GM12878 (cell line): ENCODE results near the gene MGARP. TPM values are rescaled to one million over a fixed set of nuclear protein-coding genes. Genes with fewer than 3 reads are reported as not detected.

Experiments
- BACH1 ChIP-seq: fragments of 450-650 bp; IDR thresholded peaks from 2 replicates; pipeline ENCODE4 v1.6.1; 2017; ENCODE audit warnings: mild to moderate bottlenecking, borderline replicate concordance
- FOS ChIP-seq: IDR thresholded peaks from 3 replicates; pipeline ENCODE4 v1.6.1; 2011; ENCODE audit warnings: borderline replicate concordance; ENCODE audit not compliant: insufficient read length; ENCODE audit errors: extremely low read depth
- KLF5 ChIP-seq: fragments of 450-650 bp; IDR thresholded peaks from 2 replicates; pipeline ENCODE4 v1.6.1; 2014; ENCODE audit warnings: mild to moderate bottlenecking; ENCODE audit not compliant: partially characterized antibody
- MAX ChIP-seq: IDR thresholded peaks from 2 replicates; pipeline ENCODE4 v1.6.1; 2012; ENCODE audit warnings: low read depth, low read length, improper control_type of control experiment
- MTA2 ChIP-seq: fragments of 450-650 bp; IDR thresholded peaks from 2 replicates; pipeline ENCODE4 v1.6.1; 2016; ENCODE audit warnings: low read depth, mild to moderate bottlenecking, moderate library complexity
- MTA3 ChIP-seq: IDR thresholded peaks from 2 replicates; pipeline ENCODE4 v1.6.1; 2012; ENCODE audit warnings: low read length, inconsistent platforms, borderline replicate concordance
- PKNOX1 ChIP-seq: fragments of 450-650 bp; IDR thresholded peaks from 2 replicates; pipeline ENCODE4 v1.6.1; 2016; ENCODE audit warnings: mild to moderate bottlenecking
- PML ChIP-seq: IDR thresholded peaks from 2 replicates; pipeline ENCODE4 v1.6.1; 2012; ENCODE audit warnings: low read length, inconsistent platforms
- PRDM15 ChIP-seq: fragments of 450-650 bp; formaldehyde crosslinking; IDR thresholded peaks from 2 replicates; pipeline ENCODE4 v1.4.0; 2020; ENCODE audit warnings: mild to moderate bottlenecking, moderate library complexity
- RAD51 ChIP-seq: fragments of 450-650 bp; IDR thresholded peaks from 2 replicates; pipeline ENCODE4 v1.6.1; 2016; ENCODE audit warnings: moderate library complexity, mild to moderate bottlenecking, inconsistent platforms
- RCOR1 ChIP-seq: conservative IDR thresholded peaks from 2 replicates; pipeline ENCODE4 v1.6.1; 2012; ENCODE audit warnings: low read depth, low read length, improper control_type of control experiment
- RFX5 ChIP-seq: IDR thresholded peaks from 2 replicates; pipeline ENCODE4 v1.6.1; 2011; ENCODE audit warnings: low read depth, low read length, improper control_type of control experiment
- SMARCA5 ChIP-seq: fragments of 450-650 bp; IDR thresholded peaks from 2 replicates; pipeline ENCODE4 v1.6.1; 2017; ENCODE audit warnings: mild to moderate bottlenecking
- SMC3 ChIP-seq: IDR thresholded peaks from 2 replicates; pipeline ENCODE4 v1.6.1; 2011; ENCODE audit warnings: low read length, improper control_type of control experiment, borderline replicate concordance
- SREBF2 ChIP-seq: IDR thresholded peaks from 2 replicates; pipeline ENCODE4 v1.6.1; 2012; ENCODE audit warnings: mild to moderate bottlenecking, low read length
- ZBTB4 ChIP-seq: fragments of 450-650 bp; formaldehyde crosslinking; IDR thresholded peaks from 2 replicates; pipeline ENCODE4 v1.4.0; 2022; ENCODE audit warnings: mild to moderate bottlenecking, moderate library complexity
- ZBTB40 ChIP-seq: fragments of 450-650 bp; IDR thresholded peaks from 2 replicates; pipeline ENCODE4 v1.6.1; 2016; ENCODE audit warnings: mild to moderate bottlenecking, moderate library complexity, borderline replicate concordance
- ZNF274 ChIP-seq: IDR thresholded peaks from one replicate; pipeline ENCODE4 v1.8.0; 2011; ENCODE audit not compliant: insufficient read length, insufficient read depth
- polyA plus RNA-seq, 11 experiments: library from polyadenylated mRNA; depleted of rRNA in 4 of 11; unstranded in 6 of 11; stranded (reverse) in 5 of 11; fragments of >200 nt; fragmentation: Nextera tagmentation in 4 of 11; fragmentation: Illumina TruSeq in 1 of 11; extraction: Ambion mirVana in 4 of 11; extraction: Trizol in 1 of 11; gene quantifications; 1 replicate in 1 of 11; 2 replicates in 10 of 11; pipeline versions ENCODE4 v1.2.1 to v1.2.3, GENCODE V29; 2011 to 2016; ENCODE audit warnings: inconsistent platforms in 2 of 11, missing spikeins in 2 of 11, low read depth in 1 of 11
- total RNA-seq, 4 experiments: library from RNA; depleted of rRNA in 3 of 4; stranded (reverse); fragments of >200 nt in 3 of 4; fragmentation: Illumina TruSeq in 1 of 4; extraction: Trizol in 1 of 4; gene quantifications; 2 replicates each; pipeline versions ENCODE4 v1.2.1 to v1.2.3, GENCODE V29; 2013 to 2021

The MGARP gene
- total and polyA plus RNA-seq, 10 of the 15 experiments (the other 5 are each of a cell fraction or from before 2014, with no cell fraction given) = 0.04 to 0.23 (median 0.08) TPM; not detected in 7

GRCh38 chr4:139295206-139295941 is 15.3 kb upstream of the MGARP start (continued):
- no peak for TF ChIP-seq PRDM15 (CRISPR knock-in tag)
- no peak for TF ChIP-seq RAD51
- TF ChIP-seq ZNF274 = no peak
- 0 out of 2 replicates have a peak, but pooled peaks have one; percentile 0 for TF ChIP-seq PML
- peak; percentile 38; the same call in 1 of the 2 replicates for TF ChIP-seq ZBTB40
- no peak for TF ChIP-seq FOS
- TF ChIP-seq SREBF2 = no peak
- TF ChIP-seq MAX = no peak
- TF ChIP-seq MTA2 = no peak
- TF ChIP-seq SMC3 = peak; percentile 76
- TF ChIP-seq BACH1 = peak; percentile 75
- no peak for TF ChIP-seq RCOR1
- peak; percentile 100 for TF ChIP-seq SMARCA5
- TF ChIP-seq ZBTB4 (CRISPR knock-in tag) = no peak
- no peak for TF ChIP-seq PKNOX1
- peak; percentile 55; the same call in 1 of the 2 replicates for TF ChIP-seq RFX5
- peak; percentile 50 for TF ChIP-seq KLF5
- TF ChIP-seq MTA3 = no peak
